HG03159 (cell line): ENCODE measurements around the gene MAP3K14.
"Not testable (repeated sequence)": the region's sequence is repeated elsewhere in the genome, so short reads cannot be mapped to it uniquely, and the experiment has no call there.

Source experiments
- ATAC-seq: cut with Tn5 transposase; IDR thresholded peaks from one replicate; pipeline ENCODE4 v1.9.1; 2021; ENCODE audit warnings: mild to moderate bottlenecking, moderate library complexity; ENCODE audit not compliant: unreplicated experiment

MAP3K14 gene

GRCh38 chr17:45302220-45302619 is 14.6 kb downstream of the MAP3K14 start:
- not testable (repeated sequence) for ATAC-seq

- ATAC-seq, result no peak
Observed at GRCh38 chr17:45301674-45302073, 15.1 kb downstream of the MAP3K14 start.

GRCh38 chr17:45300060-45300751 is 16.6 kb downstream of the MAP3K14 start:
- ATAC-seq, result no peak

GRCh38 chr17:45299361-45299760 is 17.5 kb downstream of the MAP3K14 start:
- no peak for ATAC-seq

- no peak for ATAC-seq
Observed at GRCh38 chr17:45298546-45299285, 18.1 kb downstream of the MAP3K14 start.

GRCh38 chr17:45296833-45297124 is 20.0 kb downstream of the MAP3K14 start:
- no peak for ATAC-seq

- ATAC-seq, result no peak
Observed at GRCh38 chr17:45296003-45296832, 20.6 kb downstream of the MAP3K14 start.

- ATAC-seq, result no peak
Observed at GRCh38 chr17:45294506-45294905, 22.3 kb downstream of the MAP3K14 start.

GRCh38 chr17:45293413-45294211 is 23.2 kb downstream of the MAP3K14 start:
- ATAC-seq, result no peak

- ATAC-seq, result no peak
Observed at GRCh38 chr17:45292696-45293412, 24.0 kb downstream of the MAP3K14 start.

- ATAC-seq, result no peak
Observed at GRCh38 chr17:45291171-45291805, 25.5 kb downstream of the MAP3K14 start.

- ATAC-seq, result no peak
Observed at GRCh38 chr17:45290269-45290765, 26.5 kb downstream of the MAP3K14 start.

- no peak for ATAC-seq
Observed at GRCh38 chr17:45289301-45290268, 27.2 kb downstream of the MAP3K14 start.

GRCh38 chr17:45288825-45289224 is 28.0 kb downstream of the MAP3K14 start:
- no peak for ATAC-seq

- no peak for ATAC-seq
Observed at GRCh38 chr17:45287526-45288500, 29.0 kb downstream of the MAP3K14 start.

- no peak for ATAC-seq
Observed at GRCh38 chr17:45286286-45286685, 30.5 kb downstream of the MAP3K14 start.
